Activated T-cell treated with anti-CD3 and anti-CD28 coated beads for 48 hours (primary cell): ENCODE results near the gene ALG5.

Experiments
- DNase-seq: peaks from one replicate; pipeline ENCODE4 v3.0.0-alpha.2; 2020; ENCODE audit warnings: low read depth

The ALG5 gene

DNA sequence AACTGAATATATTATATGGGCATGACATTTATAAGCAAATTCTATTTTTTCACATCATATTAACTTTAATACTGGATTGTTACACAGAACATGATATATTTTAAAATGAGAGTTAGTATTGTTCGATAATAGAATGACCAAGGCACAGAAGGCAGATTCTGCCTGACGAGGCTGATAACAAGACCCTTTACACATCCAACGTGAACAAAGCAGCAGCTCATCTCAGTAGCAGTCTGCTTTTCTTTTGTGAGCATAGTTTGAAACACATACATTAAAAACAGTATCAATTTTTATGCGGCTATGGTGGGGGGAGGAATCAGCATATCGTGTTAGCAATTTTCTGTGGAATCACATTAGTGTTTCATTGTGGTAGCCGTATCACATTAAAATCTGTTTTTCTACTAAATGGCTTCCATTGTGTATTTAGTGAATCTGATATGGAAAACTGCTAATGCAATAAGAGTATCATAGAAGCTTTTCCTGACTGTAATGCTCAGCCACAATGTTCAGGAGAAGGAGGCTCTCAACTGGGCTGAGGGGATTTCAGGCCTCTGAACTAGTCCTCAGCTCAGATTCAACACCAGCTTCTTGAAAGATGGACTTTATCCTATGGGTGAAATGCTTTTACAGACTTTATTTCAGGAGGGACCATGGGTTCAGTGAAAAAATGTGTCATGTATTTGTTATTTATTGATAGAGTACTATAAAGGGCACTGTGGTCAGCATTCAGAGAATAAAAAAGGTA is 83.1 kb downstream of the ALG5 start:
- no peak for DNase-seq

DNA sequence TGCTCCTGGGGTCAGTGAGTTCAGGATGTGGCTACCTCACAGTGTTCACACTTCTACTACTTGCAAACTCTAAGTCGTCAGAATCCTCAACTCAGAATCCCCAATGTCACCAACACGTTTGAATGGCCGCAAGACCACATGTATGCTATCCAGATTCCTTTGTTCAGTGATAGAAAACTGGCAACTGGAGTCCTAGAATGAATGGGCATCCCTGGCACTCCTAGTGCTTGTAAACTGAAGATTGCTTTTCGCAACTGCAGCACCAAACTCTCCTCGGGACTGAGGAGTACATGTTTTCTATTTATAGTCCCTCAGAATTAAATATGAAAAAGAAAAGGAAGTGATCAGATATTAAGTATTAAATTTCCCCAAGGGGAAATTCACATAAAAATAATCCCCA is 84.0 kb downstream of the ALG5 start:
- DNase-seq, result no peak

DNA sequence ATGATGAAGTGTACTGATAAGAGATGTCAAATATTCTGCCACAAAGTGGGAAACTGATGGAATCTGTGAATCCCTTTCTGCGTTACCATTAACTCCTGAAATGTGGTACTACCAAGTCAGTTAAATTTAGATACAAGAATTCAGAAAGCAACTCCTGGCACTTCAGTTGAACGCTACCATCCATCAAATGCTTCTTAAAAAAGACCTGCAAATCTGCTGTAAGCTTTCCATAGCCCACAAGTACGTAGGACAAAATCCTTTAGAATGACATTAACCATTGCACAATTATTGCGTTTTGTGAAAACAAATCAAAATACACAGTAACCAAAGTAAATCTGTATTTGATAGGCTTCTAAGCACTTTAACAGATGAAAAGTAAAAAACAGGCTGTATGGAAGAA is 84.5 kb downstream of the ALG5 start:
- DNase-seq, result no peak

DNA sequence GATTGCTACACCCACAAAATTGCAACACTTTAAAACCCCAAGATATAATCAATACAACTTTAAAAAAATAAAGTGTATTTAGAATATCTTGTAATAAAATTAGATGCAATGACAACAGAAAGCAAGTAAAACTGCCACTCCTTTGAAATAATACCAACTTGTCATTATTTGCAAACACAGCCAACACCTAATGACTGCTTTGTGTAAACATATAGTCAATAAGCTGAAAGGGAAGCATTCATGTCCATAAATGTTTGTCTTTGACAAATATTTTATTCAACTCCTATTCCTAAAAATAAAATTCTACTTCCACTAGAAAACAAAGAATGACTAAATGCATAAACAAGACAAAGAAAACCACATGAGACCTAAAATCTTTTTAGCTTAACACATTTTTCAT is 85.7 kb downstream of the ALG5 start:
- DNase-seq, result no peak

DNA sequence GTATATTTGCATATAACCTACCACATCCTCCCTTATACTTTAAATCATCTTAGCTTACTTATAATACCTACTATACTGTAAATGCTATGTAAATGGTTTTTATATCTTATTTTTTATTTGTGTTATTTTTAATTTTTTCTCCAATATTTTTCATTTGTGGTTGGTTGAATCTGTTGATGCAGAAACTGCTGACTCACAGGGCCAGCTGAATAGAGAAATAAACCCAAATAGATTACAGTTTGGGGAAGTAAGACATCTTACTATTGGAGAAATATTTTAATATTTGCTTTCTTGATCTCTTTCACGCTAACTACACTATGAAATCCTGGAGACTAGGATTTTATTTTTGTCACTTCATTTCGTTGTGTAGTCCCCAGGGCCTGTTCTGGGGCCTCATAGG is 86.2 kb downstream of the ALG5 start:
- DNase-seq, result no peak

DNA sequence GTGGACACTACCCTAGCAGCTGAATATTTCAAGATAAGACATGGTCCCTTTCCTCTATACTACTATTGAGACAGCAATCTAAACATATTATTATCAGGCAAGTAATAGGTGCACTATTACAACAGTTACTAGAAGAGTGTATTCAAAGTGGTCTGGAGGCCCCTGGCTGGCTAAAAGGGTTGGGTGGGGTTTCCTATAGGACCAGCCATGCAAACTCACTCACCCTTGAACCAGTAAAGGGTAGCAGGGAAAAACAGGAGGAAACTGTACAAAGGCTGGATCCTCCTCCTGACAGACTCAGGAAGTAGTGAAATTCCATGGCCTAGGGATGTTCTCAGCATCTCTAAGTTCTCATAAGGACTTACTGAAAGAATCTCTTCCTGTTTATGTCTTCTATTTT is 86.8 kb downstream of the ALG5 start:
- DNase-seq, result no peak

DNA sequence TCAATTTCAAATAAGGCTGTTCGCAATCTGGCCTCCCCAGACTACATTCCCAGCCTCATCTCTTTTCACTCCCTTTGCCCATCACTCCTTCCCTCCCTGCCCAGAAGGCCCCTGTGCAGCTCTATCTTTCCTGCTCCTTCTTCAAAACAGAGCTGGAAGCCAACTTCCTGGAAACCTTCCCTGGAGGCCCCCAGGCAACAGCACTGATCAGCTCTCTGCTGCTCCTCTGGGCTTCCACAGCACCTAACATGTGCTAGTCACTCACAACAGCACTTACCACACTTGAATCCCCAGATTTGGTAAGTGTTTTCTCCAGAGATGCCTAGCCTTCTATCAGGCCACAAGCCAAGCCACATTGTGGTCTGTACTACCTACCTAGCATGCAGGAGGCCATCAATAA is 88.6 kb downstream of the ALG5 start:
- no peak for DNase-seq

DNA sequence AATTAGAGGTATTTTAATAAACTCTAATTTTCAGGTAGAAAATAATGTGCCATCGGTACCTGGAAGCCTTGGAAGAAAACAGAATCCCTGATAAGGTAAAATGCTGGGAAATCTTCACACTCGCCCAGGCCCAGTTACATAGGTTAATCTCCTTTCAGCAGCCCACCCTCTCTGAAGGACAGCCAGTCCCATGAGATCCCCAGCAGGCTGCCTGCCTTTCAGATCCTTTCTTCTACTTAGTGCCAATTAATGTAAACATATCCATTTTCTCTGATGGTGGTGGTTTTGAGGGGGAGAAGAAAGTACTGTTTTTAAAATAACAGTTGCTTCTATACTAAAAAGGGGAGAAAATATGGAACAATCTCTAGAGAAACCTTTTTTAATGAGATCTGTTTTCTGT is 91.3 kb downstream of the ALG5 start:
- no peak for DNase-seq

DNA sequence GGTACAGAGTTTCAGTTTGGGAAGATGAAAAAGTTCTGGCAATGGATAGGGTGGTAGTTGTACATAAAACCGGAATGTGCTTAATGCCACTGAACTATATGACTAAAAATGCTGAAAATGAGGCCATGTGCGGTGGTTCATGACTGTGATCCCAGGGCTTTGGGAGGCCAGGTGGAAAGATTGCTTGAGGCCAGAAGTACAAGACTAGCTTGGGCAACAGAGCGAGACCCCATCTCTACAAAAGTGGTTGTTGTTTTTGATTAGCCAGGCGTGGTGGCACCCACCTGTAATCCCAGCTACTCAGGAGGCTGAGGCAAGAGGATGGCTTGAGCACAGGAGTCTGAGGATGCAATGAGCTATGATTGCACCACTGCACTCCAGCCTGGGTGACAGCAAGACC is 91.9 kb downstream of the ALG5 start:
- DNase-seq, result no peak

DNA sequence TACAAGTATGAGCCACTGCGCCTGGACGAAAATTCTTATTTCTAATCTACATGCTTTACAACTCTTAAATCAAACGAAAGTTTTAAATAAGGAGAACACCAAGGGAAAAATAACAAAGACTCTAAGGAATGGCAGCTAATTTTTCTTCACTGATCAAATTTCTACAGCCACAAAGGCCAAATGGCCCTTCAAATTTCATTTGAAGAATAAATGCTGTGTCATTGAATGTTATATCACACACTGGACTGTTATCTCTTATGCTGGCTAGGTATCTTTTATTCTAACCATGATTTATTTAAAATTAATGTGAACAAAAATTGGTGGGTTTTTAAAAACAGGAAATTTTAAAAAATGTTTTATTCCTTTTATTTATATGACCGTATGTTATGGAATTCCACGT is 93.2 kb downstream of the ALG5 start:
- DNase-seq, result no peak

DNA sequence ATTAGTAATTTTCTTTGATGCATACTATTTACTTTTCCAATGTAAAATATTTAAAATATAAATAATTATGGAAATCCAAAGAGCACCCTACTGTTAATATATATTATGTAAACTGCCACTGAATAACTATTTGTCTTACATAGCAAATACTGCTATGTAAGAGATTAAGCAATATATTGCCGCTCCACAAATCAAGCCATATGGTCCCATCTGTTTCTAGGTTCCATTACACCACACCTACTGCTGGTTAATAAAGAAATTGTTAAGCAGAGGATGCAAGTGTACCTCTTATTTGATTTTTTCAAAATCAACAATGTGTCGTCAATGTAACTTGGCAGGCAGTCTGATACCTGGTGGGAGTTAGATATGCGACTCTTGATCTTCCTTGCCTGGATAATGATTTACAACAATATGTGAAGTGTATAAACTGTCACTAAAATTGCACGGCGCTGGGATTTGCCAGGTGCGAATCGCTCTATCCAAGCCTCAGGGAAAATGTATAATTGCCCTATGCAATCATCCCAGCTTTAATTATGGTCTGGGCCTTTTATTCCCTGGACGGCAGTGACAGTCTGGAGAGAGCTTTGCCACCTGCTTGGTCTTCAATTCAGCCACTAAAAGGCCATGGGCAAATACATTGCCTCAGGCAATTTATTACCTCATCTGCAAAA is 95.1 kb downstream of the ALG5 start:
- DNase-seq, result no peak
